HG03575 (cell line): ENCODE results near the gene FBXO27.
"Not testable (repeated sequence)": the region's sequence is repeated elsewhere in the genome, so short reads cannot be mapped to it uniquely, and the experiment has no call there.

Source experiments
- ATAC-seq: cut with Tn5 transposase; IDR thresholded peaks from one replicate; pipeline ENCODE4 v1.9.1; 2021; ENCODE audit not compliant: unreplicated experiment, insufficient number of reproducible peaks, low FRiP score; ENCODE audit errors: extremely low read depth

FBXO27 gene

GRCh38 chr19:38993271-38993670 lies 39.1 kb downstream of the FBXO27 start:
- no peak for ATAC-seq

DNA sequence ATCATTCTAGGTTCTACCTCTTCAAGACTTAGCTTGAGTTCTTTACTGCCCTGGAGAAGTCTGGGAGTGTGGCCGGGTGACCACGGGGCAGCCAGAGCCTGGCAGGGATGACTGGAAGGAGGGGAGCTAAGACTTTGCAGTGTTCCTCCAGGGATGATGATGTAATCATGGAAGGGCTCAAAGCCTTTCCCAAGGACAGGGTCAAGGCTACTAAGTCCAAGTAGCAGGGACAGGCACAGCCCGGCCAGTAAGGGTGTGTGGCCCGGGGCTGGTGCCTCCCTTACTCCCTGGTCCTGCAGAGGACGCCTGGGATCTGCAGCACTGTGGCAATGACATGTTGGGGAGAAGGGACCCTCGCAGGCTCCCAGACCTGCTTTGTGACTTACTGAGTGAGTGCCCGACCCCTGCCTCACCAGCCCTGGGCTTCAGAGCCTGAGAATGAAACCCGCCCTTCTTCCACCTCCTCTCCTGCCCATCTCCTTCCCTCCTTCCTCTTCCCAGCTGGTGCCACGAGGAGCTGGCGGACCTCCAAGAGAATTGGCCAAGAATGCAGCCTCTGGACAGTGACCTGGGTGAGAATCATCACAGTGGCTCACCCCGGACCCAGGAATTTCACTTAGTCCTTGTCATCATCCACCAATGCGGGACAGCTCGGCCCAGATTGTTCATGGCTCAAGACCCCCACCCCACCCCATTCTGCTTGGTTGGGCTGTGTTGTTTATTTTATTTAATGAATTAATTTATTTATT lies 41.2 kb downstream of the FBXO27 start:
- no peak for ATAC-seq

- ATAC-seq, result not testable (repeated sequence)
These were observed 42.7 kb downstream of the FBXO27 start for GRCh38 chr19:38989614-38990013.

GRCh38 chr19:38989066-38989605 lies 43.2 kb downstream of the FBXO27 start:
- ATAC-seq, result no peak

- ATAC-seq, result not testable (repeated sequence)
These were observed 43.7 kb downstream of the FBXO27 start for GRCh38 chr19:38988627-38989026.

GRCh38 chr19:38987745-38988144 lies 44.6 kb downstream of the FBXO27 start:
- ATAC-seq, result not testable (repeated sequence)

DNA sequence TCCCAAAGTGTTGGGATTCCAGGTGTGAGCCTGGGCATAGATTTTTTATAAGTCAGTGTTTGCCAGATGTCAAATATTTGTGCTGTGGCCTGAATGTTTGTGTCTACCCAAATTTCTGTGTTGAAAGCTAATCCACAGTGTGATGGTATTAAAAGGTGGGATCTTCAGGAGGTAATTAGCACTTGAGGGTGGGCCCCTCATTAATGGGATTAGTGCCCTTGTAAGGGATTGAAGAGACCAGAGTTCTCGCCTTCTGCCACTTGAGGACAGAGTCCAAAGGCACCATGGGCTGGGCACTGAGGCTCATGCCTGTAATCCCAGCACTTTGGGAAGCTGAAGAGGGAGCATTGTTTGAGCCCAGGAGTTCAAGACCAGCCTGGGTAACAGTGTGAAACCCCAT lies 47.1 kb downstream of the FBXO27 start:
- ATAC-seq, result no peak

DNA sequence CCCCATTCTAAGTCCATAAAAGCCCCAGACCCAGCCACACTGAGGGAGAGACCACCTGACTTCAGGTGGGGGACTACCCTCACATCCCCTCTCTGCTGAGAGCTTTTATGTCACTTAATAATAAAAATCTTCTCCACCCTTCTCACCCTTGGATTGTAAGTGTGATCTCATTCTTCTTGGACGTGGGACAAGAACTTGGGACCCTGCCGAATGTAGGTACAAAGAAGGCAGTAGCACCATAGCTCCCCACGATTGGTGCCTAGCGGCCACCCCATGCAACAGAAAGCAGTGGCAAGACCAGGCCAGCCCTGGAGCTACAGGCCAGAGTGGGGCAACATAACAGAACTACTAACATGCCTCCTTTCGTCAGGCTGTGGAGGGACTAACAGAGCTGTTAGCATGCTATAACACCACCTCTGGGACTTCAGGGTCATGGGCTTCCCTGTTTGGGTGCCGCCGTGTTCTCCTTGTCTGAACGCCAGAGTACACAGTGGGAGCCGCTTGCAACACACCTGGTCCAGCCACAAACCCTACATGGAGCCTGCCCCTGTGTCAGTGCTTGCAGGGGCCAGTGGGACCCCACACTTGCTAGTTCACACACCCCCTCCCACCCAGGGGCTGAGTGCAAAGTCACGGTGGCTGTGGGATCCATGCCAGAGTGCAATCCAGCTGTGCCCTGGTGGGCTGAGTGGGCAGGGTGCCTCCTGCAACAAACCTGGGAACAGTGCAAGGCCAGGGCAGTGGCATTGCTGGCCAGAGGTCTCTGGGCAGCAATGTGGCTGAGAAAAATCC lies 51.6 kb downstream of the FBXO27 start:
- ATAC-seq, result no peak

- ATAC-seq, result no peak
These were observed 52.5 kb downstream of the FBXO27 start for GRCh38 chr19:38979812-38980211.

GRCh38 chr19:38978326-38978689 lies 54.0 kb downstream of the FBXO27 start:
- ATAC-seq, result no peak

DNA sequence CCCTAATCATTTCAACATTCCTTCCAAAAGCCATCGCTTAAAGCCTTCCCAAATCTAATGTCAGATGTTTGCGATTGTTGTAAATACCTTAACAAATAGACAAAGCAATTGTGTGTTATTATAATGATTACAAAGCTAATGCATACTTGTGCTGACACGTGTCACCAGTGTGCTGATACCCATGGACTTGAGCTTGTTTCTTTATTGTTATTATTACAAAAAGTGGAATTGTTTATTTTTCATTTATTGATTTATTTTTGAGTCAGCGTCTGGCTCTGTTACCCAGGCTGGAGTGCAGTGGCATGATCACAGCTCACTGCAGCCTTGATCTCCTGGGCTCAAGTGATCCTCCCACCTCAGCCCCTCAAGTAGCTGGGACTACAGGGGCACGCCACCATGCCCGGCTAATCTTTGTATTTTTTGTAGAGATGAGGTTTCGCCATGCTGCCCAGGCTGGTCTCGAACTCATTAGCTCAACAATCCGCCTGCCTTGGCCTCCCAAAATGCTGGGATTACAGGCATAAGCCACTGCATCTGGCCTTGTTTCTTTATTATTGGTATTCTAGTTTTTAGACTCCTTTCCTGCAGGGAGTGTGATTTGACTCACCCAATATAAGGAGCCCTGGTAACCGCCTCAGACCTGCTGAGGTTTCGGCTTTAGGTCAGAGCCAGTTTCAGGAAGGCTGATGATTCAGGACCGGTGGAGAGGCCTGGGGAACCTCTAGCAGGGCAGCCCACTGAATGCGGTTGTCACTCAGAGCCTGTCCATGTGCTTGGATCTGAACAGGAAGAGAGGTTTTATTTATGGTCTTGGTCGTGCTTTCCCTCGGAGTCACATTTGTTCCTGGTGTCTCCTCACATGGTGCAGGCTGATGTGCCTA lies 54.7 kb downstream of the FBXO27 start:
- no peak for ATAC-seq

GRCh38 chr19:38975861-38976271 lies 56.5 kb downstream of the FBXO27 start:
- no peak for ATAC-seq

- no peak for ATAC-seq
These were observed 57.0 kb downstream of the FBXO27 start, which contains the start of gene FBXO17 for GRCh38 chr19:38975214-38975860. Gene FBXO17, minus strand, starts transcription at chr19:38975742. Its CDS starts 25,423 bp downstream, at chr19:38950319.

GRCh38 chr19:38974624-38975213 lies 57.6 kb downstream of the FBXO27 start:
- no peak for ATAC-seq
